GM13977 (cell line): Measurements from ENCODE around the gene ANOS1.

ENCODE experiments used
- DNase-seq: peaks from one replicate; pipeline ENCODE4 v3.0.0; 2012; ENCODE audit warnings: low spot score
- in situ Hi-C: fragments of 300-500 bp; cut with MboI; formaldehyde crosslinking; loops from one replicate; pipeline ENCODE4 v1.12.0; 2022; ENCODE audit warnings: low sequenced_read_pairs, low pct_unique_long_range_greater_than_20kb, mixed read lengths, inconsistent platforms; ENCODE audit not compliant: unreplicated experiment
- TF ChIP-seq, protein P1 (sequence below): IDR thresholded peaks from 2 replicates; pipeline ENCODE4 v1.5.1; 2012; ENCODE audit warnings: mild to moderate bottlenecking, control low read depth; ENCODE audit not compliant: insufficient read depth; ENCODE audit errors: extremely low read depth, missing control alignments

Gene ANOS1

DNA sequence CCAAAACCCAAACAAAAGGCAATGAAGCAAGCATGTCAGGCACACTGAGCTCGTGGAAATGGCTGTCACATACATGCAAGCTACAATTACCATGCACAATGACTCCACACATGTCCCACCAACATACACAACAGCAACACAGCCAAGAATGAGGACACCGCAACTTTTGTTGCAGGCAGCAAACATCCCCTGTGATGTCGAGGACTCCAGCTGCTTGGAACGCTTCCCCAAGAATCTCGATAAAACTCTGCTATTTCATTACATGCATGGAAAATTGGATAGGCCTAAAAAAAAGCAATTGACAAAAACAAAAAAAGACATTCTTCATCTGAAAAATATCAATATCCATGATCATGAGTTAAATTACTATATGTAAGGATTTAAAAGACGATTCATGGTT is 11.8 kb downstream of the ANOS1 start:
- DNase-seq = no peak
- in situ Hi-C loops = no loop called here
- TF ChIP-seq, protein P1, sequence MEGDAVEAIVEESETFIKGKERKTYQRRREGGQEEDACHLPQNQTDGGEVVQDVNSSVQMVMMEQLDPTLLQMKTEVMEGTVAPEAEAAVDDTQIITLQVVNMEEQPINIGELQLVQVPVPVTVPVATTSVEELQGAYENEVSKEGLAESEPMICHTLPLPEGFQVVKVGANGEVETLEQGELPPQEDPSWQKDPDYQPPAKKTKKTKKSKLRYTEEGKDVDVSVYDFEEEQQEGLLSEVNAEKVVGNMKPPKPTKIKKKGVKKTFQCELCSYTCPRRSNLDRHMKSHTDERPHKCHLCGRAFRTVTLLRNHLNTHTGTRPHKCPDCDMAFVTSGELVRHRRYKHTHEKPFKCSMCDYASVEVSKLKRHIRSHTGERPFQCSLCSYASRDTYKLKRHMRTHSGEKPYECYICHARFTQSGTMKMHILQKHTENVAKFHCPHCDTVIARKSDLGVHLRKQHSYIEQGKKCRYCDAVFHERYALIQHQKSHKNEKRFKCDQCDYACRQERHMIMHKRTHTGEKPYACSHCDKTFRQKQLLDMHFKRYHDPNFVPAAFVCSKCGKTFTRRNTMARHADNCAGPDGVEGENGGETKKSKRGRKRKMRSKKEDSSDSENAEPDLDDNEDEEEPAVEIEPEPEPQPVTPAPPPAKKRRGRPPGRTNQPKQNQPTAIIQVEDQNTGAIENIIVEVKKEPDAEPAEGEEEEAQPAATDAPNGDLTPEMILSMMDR = no peak

DNA sequence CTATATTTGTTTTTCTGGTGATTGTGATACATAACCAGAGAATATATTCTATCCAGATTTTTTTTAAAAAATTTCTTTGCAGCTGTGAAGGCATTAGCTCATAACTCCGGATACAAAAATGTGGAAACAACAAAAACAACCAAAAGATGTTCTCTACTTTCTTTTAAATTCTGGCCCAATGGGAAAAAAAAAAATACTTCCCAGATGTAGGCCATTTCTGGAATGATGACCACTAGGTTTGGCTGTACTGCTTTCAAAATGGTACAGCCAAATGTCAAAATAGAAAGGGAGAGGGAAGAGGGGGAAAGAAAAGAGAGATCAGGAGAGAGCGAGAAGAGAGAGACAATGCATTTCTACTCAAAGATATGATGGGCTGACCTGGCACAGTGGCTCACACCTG is 14.6 kb downstream of the ANOS1 start:
- DNase-seq = no peak
- TF ChIP-seq, protein P1 = no peak
- in situ Hi-C loops = no loop called here

DNA sequence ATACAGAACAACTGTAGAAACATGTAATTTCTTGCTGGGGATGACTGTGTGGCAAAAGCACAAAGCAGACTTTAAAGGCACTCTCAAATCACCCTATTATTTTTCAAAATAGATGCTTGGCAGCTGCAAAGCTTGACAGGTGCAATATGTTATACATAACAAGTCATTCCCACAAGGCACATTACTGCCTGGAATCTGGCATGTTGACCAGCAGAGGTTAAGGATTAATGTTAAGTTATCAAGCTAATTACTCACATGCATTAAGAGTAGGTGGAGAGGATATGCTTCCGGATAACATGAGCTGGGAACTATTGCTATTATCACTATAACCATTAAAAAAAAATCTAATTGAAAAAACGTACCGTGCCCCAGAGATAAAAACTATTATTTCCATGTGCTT is 17.8 kb downstream of the ANOS1 start:
- TF ChIP-seq, protein P1 = no peak
- no peak for DNase-seq
- in situ Hi-C loops = no loop called here

DNA sequence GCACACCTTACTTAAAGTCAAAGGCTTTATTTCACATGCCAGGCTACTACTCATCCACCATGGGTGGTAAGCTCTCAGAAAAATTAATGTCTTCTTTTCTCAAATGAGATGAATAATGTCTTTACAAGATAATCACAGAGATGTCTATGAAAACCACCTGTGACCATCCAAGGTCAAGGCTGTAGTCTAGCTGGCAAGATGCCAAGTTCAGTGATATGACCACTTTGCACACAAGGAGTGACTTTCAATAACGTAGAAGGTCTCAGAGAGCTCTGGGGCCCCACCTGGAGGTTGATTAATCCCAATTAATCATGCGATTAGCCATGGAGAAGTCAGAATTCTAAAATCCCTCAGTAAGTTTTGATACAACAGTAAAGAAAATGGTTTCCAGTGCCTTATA is 20.5 kb downstream of the ANOS1 start:
- in situ Hi-C loops = no loop called here
- TF ChIP-seq, protein P1 = no peak
- DNase-seq = no peak

DNA sequence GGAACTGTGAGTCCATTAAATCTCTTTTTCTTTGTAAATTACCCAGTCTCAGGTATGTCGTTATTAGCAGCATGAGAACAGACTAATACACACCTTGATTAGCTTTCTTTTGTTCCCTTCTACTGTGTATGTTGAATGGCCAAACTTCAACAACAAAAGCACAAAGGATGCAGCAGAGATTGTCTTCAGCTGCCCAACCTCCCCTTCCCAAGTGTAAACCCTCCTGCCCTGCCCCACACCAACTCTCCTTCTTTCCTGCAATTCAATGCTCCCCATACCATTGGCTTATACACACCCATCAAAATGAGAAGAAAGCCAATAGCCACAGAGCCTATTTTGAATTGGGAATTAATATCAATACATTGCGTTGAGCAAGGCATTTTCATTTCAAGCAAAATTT is 27.8 kb downstream of the ANOS1 start:
- in situ Hi-C loops = no loop called here
- no peak for DNase-seq
- TF ChIP-seq, protein P1 = no peak

DNA sequence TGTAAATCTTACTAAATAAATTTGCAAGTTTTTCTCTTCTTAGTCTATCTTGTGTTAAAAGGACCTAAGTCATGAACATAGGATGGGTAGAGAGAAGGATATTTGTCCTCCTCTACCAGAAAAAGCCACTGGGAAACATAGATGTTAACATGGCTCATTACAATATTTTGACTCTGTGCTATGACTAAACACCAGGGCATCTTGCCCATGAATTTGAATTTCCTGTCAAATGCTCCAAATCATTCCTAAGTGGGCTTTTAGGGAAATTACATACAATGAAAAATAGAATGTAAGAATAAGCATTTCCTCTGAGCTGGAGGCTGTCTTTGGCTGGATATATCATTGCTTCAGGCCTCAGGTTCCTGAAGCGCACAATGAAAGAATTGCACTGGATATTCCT is 39.1 kb downstream of the ANOS1 start:
- TF ChIP-seq, protein P1 = no peak
- in situ Hi-C loops = no loop called here
- DNase-seq = no peak

DNA sequence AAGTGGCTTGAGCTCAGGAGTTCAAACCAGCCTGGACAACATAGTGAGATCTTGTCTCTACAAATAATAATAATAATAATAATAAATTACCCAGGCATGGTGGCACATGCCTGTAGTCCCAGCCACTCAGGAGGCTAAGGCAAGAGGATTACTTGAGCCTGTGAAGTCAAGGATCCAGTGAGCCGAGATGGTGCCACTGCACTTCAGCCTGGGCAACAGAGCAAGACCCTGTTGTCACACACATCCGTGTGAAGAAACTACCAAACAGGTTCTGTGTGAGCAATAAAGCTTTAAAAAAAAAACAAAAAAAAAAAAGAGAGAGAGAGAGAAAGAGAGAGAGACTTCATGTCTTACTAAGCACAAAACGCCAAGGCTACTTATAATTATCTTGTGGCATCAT is 42.5 kb downstream of the ANOS1 start:
- in situ Hi-C loops = no loop called here
- DNase-seq = no peak
- TF ChIP-seq, protein P1 = no peak
